Stimulated activated CD8-positive, alpha-beta memory T cell treated with anti-CD3 and anti-CD28 coated beads, Interleukin-7, amount 100 ng/mL, for 1 hour (primary cell): ENCODE measurements around the gene ZIC5.
"Not testable (repeated sequence)": the region's sequence is repeated elsewhere in the genome, so short reads cannot be mapped to it uniquely, and the experiment has no call there.

ENCODE experiments used
- DNase-seq, 2 donors: peaks; one replicate each; pipeline ENCODE4 v3.0.0-alpha.2; 2020; ENCODE audit warnings: low read depth in 2 of 2

The ZIC5 gene

DNA sequence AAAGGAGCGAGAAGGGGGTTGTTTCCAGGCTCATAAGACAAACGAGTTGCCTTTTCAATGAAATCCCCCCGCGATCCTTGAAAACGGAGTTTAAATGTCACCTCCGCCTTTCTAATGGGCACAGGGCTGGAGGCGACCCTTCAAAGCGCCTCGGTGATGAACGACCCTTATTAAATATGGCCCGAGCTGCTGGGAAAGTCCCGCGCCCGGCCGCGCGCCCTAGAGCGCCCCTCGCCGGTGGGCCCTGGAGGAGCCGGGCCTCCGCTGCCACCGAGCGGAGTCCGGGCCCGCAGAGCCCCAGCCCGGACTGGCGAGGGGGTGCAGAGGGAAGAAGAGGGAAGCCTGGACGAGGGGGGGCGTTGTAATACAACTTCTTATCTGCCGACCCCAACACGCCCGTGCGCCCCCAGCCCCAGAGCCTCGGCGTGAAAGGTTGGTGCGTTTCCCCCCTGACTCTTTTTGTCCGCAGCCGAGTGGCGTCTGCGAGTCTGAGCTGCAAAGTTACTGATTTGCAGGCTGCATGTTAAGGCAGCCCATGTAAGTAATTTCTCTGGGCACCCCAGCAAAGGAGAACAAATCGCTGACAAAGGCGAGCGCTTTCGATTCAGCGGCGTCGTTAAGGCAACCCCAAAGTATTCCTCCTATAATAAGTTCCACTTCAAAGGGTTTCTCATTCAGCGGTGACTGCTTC, 11.9 kb downstream of the ZIC5 start:
- DNase-seq = no peak

DNA sequence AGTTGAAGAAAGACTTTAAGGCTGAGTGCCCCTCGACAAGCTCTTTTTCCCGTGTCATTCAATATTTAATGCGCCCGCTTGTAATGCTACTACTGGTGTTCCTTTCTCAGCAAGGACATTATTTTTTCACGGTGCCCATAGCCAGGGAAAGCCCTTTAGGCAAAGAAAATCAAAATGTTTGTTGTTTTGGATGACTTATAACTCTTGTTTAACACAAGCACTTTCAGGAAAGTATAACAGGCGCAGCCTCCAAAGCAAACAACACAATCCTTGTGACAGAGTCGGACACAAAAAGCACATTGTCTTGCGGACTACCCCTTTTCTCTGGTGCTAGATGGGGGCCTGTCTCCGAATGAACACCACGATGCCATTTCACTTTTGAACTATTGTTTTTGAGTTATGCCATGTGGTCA, 12.4 kb downstream of the ZIC5 start:
- no peak for DNase-seq

DNA sequence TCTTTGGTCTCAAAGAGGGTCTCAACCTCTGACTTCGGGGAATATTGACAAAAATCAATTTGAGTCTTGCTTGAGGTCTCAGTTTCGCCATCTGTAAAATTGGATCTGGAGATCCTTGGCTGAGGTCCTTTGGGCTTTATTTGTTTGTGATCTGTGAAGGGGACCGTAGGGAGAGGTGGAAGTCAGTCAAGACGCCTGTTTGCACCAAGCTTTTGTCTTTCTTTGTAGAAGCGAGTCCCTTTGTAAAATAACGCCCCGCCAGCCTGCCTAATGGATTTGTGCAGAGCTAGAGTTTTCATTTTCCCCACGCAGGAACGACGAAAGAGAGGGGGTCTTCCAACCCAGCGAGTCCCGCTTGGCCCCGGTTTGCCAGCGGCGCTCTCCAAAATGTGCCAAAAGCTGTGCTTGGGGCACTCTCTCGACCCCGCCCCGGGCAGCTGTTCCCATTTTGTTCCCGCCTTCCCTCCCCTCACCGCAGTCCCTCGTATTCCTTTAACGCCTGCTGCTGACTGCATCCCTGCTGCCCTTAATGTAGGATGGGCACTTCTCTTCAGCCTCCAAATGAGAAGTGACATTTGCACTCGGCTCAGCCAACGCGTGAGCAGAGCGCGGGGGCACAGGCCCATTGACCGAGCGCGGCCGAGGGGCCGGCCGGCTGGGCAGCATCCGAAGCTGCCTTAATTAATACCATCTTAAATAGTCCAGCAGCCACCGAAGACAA, 13.0 kb downstream of the ZIC5 start:
- DNase-seq = no peak

- DNase-seq = no peak
These were observed 14.9 kb downstream of the ZIC5 start for GRCh38 chr13:99956473-99957349.

DNA sequence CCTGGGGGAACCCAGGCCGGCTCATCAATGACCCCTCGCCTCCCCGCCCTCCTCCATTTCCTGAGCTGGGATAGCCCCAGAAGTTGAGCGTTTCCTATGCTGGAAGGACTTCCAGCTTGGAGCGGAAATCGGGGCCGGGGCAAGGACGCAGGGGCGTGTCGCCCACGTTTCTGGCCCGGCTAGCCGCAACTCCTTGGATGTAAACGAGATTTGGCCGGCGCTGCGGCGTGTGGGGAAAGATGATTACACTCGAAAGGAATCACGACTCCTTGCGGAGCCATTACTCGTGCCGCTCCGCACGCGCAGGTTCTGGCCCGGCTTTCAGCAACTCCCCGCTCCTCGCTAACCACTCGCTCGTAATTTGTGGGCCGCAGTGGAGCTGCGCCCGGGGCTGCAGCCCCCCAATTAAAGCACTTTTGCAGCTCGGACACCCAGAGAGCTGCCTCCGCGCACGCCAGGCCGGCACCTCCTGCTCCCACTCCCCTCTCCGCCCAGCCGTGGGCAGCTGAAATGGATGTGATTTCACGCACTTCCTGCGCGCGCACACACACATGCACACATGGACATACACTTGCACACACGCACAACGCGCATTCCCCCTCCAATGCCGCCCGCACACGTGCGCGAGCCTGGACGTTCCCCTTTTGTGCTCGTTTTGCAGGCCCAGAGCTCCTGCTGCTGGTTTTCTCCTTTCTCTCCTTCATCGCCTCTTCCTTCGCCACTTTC, 15.7 kb downstream of the ZIC5 start:
- no peak for DNase-seq

- DNase-seq = no peak
These were observed 16.3 kb downstream of the ZIC5 start for GRCh38 chr13:99955107-99955746.

DNA sequence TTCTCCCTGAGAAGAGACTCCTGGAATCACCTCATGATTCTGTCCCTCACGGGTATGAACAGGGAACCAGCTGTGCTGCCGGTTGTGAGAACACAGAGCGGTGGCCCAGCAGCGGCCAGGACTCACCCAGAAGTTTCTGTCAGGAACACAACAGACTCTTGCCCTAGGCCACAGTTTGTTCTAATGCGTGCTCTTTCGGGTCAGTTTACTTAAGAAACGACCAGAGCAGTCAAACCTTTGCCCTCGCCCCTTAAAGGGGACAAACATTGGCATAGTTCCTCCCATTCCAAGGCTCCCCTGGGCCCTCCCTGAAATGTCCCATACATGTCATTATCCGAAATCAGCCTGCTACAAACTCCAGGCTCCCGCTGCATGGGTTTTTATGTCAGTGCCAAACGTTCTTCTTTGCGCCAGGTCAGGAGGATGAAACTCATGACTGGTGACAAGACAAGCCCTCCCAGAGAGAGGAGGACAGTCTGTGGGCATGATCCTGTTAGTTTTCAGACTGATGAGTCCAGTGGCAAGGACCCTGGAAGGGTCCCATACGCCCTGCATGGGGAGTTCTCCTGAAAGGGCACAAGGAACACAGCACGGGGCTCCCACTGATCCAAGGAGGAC, 18.3 kb downstream of the ZIC5 start:
- no peak for DNase-seq

- not testable (repeated sequence) for DNase-seq
These were observed 19.9 kb downstream of the ZIC5 start for GRCh38 chr13:99951666-99952065.

DNA sequence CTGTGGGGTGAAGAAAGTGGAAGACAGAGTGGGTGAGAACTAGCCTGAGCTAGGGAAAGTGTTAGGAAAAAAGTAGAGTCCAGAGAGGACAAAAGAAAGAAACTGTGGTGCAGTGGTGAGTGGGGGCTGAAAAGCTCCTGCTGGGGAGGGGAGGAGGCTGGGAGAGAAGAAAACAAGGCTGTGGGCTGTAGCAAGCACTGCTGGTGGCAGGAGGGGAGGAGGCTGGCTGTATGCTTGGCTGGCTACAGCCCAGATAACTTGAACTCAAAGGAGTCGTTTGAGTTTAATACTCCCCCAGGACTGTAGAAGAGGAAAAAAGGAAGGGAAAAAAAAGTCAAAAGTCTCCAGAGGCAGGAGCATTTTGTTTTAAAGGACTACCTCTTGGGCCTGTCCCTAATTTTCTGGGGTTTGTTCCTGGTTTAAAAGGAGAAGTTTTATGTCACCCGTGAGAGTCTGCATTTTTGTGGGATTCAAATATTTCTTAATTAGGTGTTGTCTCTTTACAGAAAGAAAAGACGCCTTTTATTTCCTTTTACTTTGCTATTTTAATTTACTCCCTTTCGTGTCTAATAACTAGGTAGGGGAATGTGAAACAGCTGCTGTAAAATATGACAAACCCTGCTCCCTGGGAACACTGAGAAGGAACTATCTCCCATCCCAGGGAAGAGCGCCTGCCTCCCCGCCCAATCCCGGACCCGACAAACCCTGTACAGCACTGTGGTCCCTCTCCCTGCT, 21.7 kb downstream of the ZIC5 start:
- DNase-seq = no peak

DNA sequence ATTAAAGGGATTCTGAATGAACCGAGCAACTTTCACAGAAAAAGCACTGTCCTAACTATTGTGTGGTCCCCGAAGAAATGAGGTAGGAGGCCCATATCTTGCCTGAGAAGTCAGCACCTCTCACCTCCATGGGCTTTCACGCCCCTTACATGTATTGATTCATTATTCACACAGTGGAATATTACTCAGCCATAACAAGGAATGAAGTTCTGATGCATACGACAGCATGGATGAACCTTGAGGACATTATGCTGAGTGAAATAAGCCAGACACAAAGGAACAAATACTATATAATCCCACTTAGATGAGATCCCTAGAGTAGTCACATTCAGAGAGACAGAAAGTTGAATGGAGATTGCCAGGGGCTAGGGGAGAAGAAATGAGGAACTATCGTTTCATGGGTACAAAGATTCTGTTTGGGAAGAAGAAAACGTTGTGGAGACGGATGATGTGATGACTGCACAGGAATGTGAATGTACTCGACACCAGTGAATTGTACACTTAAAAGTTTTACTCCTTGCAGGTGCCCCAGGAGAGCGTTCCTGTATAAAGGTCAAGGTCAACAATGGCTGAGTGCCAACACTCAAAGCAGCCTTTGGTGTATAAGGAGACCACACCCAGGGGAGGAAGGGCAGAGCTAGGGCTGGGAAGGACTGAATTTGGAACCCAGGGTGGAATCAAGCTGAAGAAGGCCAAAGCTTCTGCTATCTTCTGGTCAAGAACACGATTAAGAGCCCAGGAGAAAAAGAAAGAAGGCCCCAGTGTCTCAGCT, 22.5 kb downstream of the ZIC5 start:
- no peak for DNase-seq

GRCh38 chr13:99948411-99948810, 23.2 kb downstream of the ZIC5 start:
- DNase-seq = no peak

DNA sequence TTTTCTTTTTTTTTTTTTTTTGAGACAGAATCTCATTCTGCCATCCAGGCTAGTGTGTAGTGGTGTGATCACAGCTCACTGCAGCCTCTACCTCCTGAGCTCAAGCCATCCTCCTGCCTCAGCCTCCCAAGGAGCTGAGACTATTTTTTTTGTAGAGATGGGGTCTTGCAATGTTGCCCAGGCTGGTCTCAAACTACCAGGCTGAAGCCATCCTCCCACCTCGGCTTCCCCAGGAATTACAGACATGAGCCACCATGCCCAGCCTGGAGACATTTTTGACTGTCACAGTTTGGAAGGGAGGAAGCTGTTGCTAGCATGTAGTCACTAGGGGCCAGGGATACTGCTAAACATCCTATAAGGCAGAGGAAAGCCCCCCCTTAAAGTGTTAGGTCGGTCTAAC, 23.9 kb downstream of the ZIC5 start:
- no peak for DNase-seq

DNA sequence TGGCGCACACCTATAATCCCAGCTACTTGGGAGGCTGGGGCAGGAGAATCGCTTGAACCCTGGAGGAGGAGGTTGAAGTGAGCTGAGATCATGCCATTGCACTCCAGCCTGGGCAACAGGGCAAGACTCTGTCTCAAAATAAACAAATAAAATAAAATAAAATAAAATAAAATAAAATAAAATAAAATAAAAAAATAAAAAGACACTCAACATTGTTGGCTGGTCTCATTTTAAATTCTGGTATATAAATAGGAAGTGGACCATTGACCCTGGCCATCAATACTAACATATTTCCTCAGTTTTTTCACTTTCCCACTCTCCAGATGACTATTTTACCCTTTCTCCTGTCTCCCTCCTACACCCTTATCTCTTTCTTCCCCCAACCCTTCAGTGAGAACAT, 26.1 kb downstream of the ZIC5 start:
- not testable (repeated sequence) for DNase-seq

- no peak for DNase-seq
These were observed 27.0 kb downstream of the ZIC5 start for GRCh38 chr13:99944606-99945005.

DNA sequence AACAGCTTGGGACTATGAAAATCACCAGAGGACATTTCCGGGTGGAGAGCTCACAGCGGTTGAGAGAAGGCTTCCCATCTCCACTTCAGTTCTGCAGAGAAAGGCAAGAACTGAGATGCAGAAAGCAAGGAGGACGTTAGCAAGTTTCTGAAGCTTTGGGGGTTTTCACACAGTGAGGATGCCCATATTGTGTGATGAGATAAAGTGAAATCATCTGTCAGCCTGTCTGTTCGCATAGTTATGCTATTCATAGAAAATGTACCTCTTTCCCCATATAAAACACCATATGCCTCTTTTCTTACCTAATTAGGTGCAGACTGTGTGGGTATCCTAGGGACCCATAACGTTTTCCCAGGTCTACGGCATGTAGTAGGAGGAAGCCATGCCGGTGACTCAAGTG, 27.5 kb downstream of the ZIC5 start:
- DNase-seq = no peak

GRCh38 chr13:99941911-99942310, 29.7 kb downstream of the ZIC5 start:
- DNase-seq = no peak

DNA sequence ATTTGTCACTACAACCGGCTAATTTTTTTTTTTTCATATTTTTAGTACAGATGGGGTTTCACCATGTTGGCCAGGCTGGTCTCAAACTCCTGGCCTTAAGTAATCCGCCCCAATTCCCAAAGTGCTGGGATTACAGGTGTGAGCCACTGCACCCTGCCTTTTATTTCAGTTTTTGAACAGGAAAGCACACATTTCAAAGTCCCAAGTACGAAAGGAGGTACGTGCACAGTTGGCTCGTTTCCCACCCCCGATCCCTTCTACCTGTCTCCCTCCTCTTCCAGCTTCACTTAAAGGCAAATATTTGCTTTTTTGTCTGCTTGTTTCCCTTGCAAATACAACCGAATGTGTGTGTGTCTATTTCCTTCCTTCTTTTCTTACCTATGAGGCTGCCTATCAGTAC, 30.5 kb downstream of the ZIC5 start:
- DNase-seq = no peak

GRCh38 chr13:99938635-99939034, 32.9 kb downstream of the ZIC5 start:
- no peak for DNase-seq

DNA sequence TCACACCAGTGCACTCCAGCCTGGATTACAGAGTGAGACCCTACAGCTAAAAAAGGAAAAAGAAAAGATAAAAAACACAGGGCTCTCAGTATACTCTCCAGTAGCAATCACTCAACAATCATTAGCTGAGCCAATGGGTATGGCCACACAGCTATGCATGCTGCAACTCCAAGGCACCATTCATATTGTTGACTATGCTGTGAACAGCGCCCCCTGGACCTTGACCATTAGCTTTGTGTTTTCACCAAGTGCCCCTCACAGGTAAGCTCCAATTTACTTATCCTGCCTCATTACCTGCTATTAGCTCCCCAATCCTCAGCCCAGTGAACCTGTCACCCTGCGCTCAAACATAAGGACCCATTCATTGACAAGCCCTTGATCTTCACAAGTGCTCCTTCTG, 35.8 kb downstream of the ZIC5 start:
- DNase-seq = no peak

GRCh38 chr13:99932912-99933311, 38.7 kb downstream of the ZIC5 start:
- no peak for DNase-seq
